ENCODE data around the gene ZC3H12D.

Gene ZC3H12D

GRCh38 chr6:149405823-149406765 is 78.7 kb downstream of the ZC3H12D start:
- no peak for DNase-seq

- no peak for DNase-seq
These were observed 81.3 kb downstream of the ZC3H12D start for GRCh38 chr6:149403534-149403933.

DNA sequence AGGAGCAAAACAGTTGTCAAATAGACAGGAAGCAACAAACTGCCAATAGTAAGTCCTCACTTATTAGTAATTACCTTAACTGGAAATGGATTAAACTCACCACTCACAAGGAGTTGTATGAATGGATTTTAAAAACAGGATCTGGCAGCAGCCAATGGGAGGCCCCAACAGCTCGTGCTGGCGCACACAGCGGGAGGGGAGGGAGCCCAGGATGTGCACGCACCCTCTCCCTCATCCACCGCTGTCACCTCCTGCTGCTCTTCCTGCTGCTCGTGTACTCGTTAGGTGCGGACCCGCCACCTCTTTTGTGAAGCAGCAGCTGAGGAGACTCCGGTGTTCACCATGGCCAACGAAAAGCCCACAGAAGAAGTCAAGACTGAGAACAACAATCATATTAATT is 84.8 kb downstream of the ZC3H12D start, which contains the start of gene SUMO4:
Gene SUMO4, plus strand, starts transcription at position 213 of the 400 bp plus-strand sequence. Its CDS starts 130 bp downstream, at position 343.
- no peak for DNase-seq

GRCh38 chr6:149397384-149397783 is 87.4 kb downstream of the ZC3H12D start:
- DNase-seq = no peak
